Tibial nerve (tissue), 4 donors: ENCODE results near the gene EXOG.

Experiments used
- CTCF ChIP-seq, 5 experiments: fragments of 200-600 bp in 3 of 5; fragments of 450-650 bp in 2 of 5; sonication (generic) in 3 of 5; IDR thresholded peaks; one replicate each; pipeline ENCODE4 v1.5.1; 2016 to 2019; ENCODE audit warnings: antibody characterized with exemption in 5 of 5, mild to moderate bottlenecking in 3 of 5, moderate library complexity in 2 of 5
- EP300 ChIP-seq, 2 donors: sonication (generic); formaldehyde crosslinking; IDR thresholded peaks; one replicate each; pipeline ENCODE4 v1.6.1; 2017; ENCODE audit warnings: antibody characterized with exemption in 2 of 2, mild to moderate bottlenecking in 1 of 2

GRCh38 chr3:38565339-38566214 lies 69.4 kb downstream of the EXOG start:
- TF ChIP-seq EP300 (IDR thresholded peaks at IDR 0.05) (no peak), CTCF (IDR thresholded peaks at IDR 0.05) (no peak)
